NCI-H2029 (cell line): ENCODE data around the gene CNTNAP2.
"Not testable (repeated sequence)": the region's sequence is repeated elsewhere in the genome, so short reads cannot be mapped to it uniquely, and the experiment has no call there.

Experiments
- DNase-seq: peaks from one replicate; lab custom pipeline; 2025; lab: John Stamatoyannopoulos, UW

The CNTNAP2 gene

GRCh38 chr7:148445260-148446044 is 2328.9 kb downstream of the CNTNAP2 start:
- no peak for DNase-seq

- DNase-seq = no peak
These were observed 2330.7 kb downstream of the CNTNAP2 start for GRCh38 chr7:148447221-148447849.

- DNase-seq = not testable (repeated sequence)
These were observed 2334.9 kb downstream of the CNTNAP2 start for GRCh38 chr7:148451526-148451925.

DNA sequence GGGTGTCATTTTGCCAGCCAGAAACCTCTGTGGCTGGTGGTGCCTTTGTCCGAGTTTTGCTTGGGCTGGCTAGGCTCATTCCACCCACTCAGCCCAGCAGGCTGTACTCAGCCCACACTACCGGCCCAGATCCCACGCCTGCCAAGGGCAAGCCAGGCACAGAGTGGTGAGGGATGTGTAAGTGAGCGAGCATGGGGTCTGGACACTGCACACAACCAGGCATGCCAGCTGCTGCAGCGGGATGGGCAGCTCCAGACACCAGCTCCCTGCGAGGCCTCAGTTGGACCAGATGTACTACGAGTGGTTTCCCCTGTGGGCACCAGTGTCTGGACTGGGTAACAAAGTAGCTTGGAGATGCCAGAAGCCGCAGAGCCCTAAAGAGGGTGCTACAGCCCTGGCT is 2339.8 kb downstream of the CNTNAP2 start:
- no peak for DNase-seq

- no peak for DNase-seq
These were observed 2340.8 kb downstream of the CNTNAP2 start for GRCh38 chr7:148457310-148457921.

GRCh38 chr7:148458263-148458662 is 2341.7 kb downstream of the CNTNAP2 start:
- DNase-seq = no peak

- no peak for DNase-seq
These were observed 2345.0 kb downstream of the CNTNAP2 start for GRCh38 chr7:148461392-148462179.

DNA sequence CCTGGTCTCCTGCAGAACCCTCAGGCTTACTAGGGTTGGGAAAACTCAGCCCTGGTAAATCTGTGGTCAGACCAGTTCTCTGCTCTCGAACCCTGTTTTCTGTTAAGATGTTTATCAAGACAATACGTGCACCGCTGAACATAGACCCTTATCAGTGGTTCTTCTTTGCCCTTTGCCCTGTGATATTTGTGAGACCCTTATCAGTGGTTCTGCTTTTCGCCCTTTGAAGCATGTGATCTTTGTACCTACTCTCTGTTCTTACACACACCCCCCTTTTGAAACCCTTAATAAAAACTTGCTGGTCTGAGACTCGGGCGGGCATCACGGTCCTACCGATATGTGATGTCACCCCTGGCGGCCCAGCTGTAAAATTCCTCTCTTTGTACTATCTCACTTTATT is 2346.2 kb downstream of the CNTNAP2 start:
- not testable (repeated sequence) for DNase-seq

DNA sequence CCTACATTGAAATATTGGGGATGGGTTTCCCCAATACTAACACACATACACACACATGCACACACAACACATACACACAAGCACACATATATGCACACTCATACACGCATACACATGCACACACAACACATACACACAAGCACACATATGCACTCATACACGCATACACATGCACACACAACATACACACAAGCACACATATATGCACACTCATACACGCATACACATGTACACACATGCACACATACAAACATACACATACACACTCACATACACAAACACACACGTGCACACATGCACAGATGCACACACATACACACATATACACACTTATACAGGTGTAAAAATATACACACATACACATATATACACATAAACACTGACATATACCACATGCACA is 2346.6 kb downstream of the CNTNAP2 start:
- DNase-seq = no peak

DNA sequence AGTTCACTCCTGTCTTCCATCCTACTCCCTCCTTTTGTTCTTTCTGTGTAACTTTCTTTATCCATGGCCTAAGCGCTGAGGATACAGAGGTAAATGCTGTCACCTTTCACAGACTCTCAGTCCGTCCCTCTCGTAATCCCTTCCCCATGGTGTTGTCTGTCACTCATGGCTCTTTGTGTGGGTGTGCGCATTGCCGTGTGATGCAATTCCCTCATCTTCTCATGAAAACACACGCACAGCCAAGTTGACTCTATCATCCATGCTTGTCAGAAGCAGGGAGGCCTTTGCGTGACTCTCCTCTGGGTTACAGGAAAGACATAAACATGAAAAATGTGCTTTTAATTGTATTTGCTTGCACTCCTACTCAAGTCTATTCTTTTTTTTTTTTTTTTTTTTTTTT is 2348.3 kb downstream of the CNTNAP2 start:
- no peak for DNase-seq

DNA sequence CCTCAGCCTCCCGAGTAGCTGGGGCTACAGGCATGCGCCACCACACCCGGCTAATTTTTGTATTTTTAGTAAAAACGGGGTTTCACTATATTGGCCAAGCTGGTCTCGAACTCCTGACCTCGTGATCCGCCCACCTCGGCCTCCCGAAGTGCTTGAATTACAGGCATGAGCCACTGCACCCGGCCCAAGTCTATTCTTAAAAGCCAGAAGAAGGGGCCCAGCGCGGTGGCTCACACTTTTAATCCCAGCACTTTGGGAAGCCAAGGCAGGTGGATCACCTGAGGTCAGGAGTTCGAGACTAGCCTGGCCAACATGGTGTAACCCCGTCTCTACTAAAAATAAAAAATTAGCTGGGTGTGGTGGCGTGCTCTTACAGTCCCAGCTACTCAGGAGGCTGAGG is 2348.8 kb downstream of the CNTNAP2 start:
- DNase-seq = not testable (repeated sequence)

- no peak for DNase-seq
These were observed 2349.5 kb downstream of the CNTNAP2 start for GRCh38 chr7:148466120-148466519.

GRCh38 chr7:148468700-148469098 is 2352.1 kb downstream of the CNTNAP2 start:
- no peak for DNase-seq
